GM10266 (cell line): ENCODE results near the gene RPRM.

Experiments used
- DNase-seq: peaks from one replicate; pipeline ENCODE4 v3.0.0; 2012; ENCODE audit errors: extremely low spot score
- TF ChIP-seq, protein P1 (sequence below): IDR thresholded peaks from 2 replicates; pipeline ENCODE4 v1.5.1; 2012; ENCODE audit warnings: mild to moderate bottlenecking, low read depth; ENCODE audit not compliant: control insufficient read depth, insufficient read depth; ENCODE audit errors: missing control alignments

The RPRM gene

DNA sequence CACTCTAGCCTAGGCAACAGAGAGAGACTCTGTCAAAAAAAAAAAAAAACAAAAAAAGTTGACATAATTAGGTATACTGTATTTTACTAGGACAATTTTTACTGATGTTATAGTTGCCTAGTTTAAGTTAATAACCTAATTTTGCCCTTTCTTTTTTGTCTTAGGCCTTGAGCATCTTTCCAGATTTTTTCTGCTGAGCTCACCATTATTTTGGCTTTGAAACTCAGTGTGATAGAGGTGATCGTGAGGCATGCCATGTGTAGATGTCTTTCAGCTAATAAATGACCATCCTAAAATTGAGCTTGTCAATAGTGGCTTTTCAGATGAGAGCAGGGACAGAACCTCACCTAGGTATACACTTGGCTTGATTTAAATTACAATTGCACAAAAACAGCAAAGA lies 47.4 kb downstream of the RPRM start:
- no peak for DNase-seq
- TF ChIP-seq, protein P1, sequence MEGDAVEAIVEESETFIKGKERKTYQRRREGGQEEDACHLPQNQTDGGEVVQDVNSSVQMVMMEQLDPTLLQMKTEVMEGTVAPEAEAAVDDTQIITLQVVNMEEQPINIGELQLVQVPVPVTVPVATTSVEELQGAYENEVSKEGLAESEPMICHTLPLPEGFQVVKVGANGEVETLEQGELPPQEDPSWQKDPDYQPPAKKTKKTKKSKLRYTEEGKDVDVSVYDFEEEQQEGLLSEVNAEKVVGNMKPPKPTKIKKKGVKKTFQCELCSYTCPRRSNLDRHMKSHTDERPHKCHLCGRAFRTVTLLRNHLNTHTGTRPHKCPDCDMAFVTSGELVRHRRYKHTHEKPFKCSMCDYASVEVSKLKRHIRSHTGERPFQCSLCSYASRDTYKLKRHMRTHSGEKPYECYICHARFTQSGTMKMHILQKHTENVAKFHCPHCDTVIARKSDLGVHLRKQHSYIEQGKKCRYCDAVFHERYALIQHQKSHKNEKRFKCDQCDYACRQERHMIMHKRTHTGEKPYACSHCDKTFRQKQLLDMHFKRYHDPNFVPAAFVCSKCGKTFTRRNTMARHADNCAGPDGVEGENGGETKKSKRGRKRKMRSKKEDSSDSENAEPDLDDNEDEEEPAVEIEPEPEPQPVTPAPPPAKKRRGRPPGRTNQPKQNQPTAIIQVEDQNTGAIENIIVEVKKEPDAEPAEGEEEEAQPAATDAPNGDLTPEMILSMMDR, result no peak
